DOHH2 (cell line): ENCODE results near the gene EFCAB13.

Source experiments
- EZH2phosphoT487 ChIP-seq: fragments of 200-600 bp; sonication (generic); IDR thresholded peaks from 2 replicates; pipeline ENCODE4 v1.6.1; 2017; ENCODE audit warnings: borderline replicate concordance, mild to moderate bottlenecking, antibody characterized with exemption, low read length, moderate library complexity, mixed read lengths
- TF ChIP-seq, protein P1 (sequence below): fragments of 200-600 bp; sonication (generic); IDR thresholded peaks from one replicate; pipeline ENCODE4 v1.5.1; 2014; ENCODE audit warnings: antibody characterized with exemption, mild to moderate bottlenecking, low read depth, low read length; ENCODE audit not compliant: poor library complexity, severe bottlenecking

DNA sequence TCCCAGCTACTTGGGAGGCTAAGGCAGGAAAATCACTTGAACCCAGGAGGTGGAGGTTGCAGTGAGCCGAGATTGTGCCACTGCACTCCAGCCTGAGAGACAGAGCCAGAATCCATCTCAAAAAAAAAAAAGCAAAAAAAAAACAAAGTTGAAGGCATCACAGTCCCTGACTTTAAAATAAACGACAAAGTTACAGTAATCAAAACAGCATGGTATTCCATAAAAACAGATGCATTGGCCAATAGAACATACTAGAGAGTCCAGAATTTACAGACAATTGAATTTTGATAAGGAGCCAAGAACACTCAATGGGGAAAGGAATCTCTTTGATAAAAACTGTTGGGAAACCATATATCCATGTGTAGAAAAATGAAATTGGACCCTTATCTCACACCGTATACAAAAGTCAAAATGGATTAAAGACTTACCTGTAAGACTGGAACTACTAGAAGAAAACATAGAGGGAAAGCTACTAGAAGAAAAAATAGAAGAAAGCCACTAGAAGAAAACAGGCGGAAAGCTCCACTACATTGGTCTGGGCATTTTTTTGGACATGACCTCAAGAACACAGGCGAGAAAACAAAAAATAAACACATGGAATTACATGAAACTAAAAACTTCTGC, 2.8 kb upstream of the EFCAB13 start:
- TF ChIP-seq, protein P1, sequence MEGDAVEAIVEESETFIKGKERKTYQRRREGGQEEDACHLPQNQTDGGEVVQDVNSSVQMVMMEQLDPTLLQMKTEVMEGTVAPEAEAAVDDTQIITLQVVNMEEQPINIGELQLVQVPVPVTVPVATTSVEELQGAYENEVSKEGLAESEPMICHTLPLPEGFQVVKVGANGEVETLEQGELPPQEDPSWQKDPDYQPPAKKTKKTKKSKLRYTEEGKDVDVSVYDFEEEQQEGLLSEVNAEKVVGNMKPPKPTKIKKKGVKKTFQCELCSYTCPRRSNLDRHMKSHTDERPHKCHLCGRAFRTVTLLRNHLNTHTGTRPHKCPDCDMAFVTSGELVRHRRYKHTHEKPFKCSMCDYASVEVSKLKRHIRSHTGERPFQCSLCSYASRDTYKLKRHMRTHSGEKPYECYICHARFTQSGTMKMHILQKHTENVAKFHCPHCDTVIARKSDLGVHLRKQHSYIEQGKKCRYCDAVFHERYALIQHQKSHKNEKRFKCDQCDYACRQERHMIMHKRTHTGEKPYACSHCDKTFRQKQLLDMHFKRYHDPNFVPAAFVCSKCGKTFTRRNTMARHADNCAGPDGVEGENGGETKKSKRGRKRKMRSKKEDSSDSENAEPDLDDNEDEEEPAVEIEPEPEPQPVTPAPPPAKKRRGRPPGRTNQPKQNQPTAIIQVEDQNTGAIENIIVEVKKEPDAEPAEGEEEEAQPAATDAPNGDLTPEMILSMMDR = no peak
- TF ChIP-seq EZH2phosphoT487 = no peak
